Effector memory CD4-positive, alpha-beta T cell (primary cell): ENCODE results near the gene SIL1.

Experiments
- DNase-seq, 3 donors: peaks; one replicate each; pipeline ENCODE4 v3.0.0-alpha.2; 2020
- H3K27ac ChIP-seq: 2 replicates; pipeline ENCODE4 v1.7.0; 2013; ENCODE audit warnings: mild to moderate bottlenecking, low read length, moderate library complexity; ENCODE audit not compliant: insufficient read depth, poor library complexity, severe bottlenecking
- H3K27me3 ChIP-seq: replicated peaks from 2 replicates; pipeline ENCODE4 v1.7.0; 2013; ENCODE audit warnings: mild to moderate bottlenecking, low read length; ENCODE audit not compliant: insufficient read depth, control insufficient read depth, poor library complexity, severe bottlenecking
- H3K36me3 ChIP-seq: 2 replicates; pipeline ENCODE4 v1.7.0; 2013; ENCODE audit warnings: mild to moderate bottlenecking, low read length, moderate library complexity; ENCODE audit not compliant: control insufficient read depth, insufficient read depth
- H3K4me1 ChIP-seq: 2 replicates; pipeline ENCODE4 v1.7.0; 2013; ENCODE audit warnings: low read length, mild to moderate bottlenecking; ENCODE audit not compliant: control insufficient read depth, insufficient read depth, poor library complexity, severe bottlenecking
- H3K4me3 ChIP-seq: 2 replicates; pipeline ENCODE4 v1.7.0; 2013; ENCODE audit warnings: low read length, low read depth, mild to moderate bottlenecking; ENCODE audit not compliant: insufficient read depth, poor library complexity, severe bottlenecking
- H3K9me3 ChIP-seq: 2 replicates; pipeline ENCODE4 v1.7.0; 2013; ENCODE audit warnings: mild to moderate bottlenecking, low read length, moderate library complexity; ENCODE audit not compliant: control insufficient read depth

Gene SIL1

GRCh38 chr5:138933522-138934290 is 264.5 kb downstream of the SIL1 start:
- H3K36me3 ChIP-seq: peaks cover 13% of the 10 kb centered on the region
- H3K4me1 ChIP-seq: no peaks in the 10 kb centered on the region
- H3K9me3 ChIP-seq: no peaks in the 10 kb centered on the region
- no peak overlapping the region for H3K27ac ChIP-seq
- no peak overlapping the region for H3K4me3 ChIP-seq
- no peak for DNase-seq
- no peaks in the 10 kb centered on the region for H3K27me3 ChIP-seq

GRCh38 chr5:138932171-138932810 is 265.9 kb downstream of the SIL1 start:
- H3K27me3 ChIP-seq: no peaks in the 10 kb centered on the region
- no peaks in the 10 kb centered on the region for H3K9me3 ChIP-seq
- DNase-seq: no peak
- no peak overlapping the region for H3K27ac ChIP-seq
- H3K4me1 ChIP-seq: no peaks in the 10 kb centered on the region
- peaks cover 13% of the 10 kb centered on the region for H3K36me3 ChIP-seq
- H3K4me3 ChIP-seq: no peak overlapping the region

DNA sequence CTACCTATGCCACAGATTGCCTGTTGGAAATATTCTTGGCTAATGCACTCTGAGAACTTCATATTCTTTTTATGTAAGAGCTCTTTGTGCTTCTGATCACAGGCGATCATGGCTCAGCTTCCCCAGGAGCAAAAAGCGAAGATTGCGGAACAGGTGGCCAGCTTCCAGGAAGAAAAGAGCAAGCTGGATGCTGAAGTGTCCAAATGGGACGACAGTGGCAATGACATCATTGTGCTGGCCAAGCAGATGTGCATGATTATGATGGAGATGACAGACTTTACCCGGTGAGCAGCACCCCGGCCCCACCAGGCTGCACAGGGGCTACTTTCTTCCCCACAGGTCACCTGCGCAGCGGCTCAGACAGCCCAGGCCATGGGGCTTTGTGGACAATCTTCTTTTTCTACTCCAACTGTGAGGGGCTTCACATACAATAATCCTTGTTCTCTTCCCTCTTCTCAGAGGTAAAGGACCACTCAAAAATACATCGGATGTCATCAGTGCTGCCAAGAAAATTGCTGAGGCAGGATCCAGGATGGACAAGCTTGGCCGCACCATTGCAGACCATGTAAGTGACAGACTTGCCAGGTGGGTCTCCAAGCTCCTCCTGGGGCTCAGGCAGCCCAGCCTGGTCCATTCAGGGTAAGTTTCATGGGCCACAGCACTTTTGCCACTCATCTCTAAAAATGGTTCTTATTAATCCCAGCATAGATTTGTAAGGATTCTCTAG is 267.6 kb downstream of the SIL1 start:
- Histone ChIP-seq H3K27ac (no peak overlapping the region), H3K4me3 (no peak overlapping the region), H3K36me3 (peaks cover 20% of the 10 kb centered on the region), H3K27me3 (no peaks in the 10 kb centered on the region), H3K9me3 (no peaks in the 10 kb centered on the region), H3K4me1 (no peaks in the 10 kb centered on the region)
- no peak for DNase-seq

DNA sequence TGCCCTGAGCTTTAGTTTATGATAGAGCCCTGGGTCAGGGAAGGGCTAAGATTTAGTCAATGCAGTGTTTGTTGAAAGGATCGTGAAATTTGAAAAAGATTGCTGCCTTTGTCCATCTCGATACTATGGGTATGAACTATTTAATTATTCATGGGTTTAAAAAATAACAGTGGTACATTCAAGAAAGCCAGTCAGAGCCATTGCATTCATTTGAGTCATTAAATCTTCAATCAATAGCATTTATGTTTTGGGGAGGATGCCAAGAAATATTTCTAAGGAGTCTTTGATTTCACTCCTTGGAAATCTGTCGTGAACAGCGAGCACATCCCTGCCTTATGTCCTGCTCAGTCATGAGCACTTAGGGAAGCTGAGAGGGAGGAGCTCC is 268.6 kb downstream of the SIL1 start:
- Histone ChIP-seq H3K27me3 (no peaks in the 10 kb centered on the region), H3K9me3 (no peaks in the 10 kb centered on the region), H3K4me3 (no peak overlapping the region), H3K27ac (no peak overlapping the region), H3K36me3 (peaks cover 27% of the 10 kb centered on the region), H3K4me1 (no peaks in the 10 kb centered on the region)
- DNase-seq: no peak

DNA sequence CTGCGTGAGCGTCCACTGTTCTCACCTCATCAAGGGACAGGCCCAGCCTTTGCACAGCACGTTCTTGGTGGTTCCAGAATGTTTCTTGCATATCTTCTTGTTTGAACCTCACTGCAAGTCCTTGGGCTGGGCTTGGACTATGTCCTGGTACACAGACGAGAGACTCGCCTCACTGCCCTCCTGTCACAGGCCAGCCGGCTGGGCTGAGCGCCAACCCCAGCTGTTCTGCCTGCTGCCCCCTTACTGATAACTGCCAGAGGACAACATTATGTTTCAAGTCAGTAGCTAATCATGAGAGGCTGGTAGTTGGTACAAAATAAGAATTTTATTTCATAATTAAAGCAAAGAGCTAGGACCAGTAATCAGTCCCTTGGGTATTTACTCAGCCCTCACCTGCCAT is 270.2 kb downstream of the SIL1 start:
- no peak overlapping the region for H3K27ac ChIP-seq
- H3K9me3 ChIP-seq: no peaks in the 10 kb centered on the region
- no peaks in the 10 kb centered on the region for H3K4me1 ChIP-seq
- H3K36me3 ChIP-seq: peaks cover 24% of the 10 kb centered on the region
- H3K4me3 ChIP-seq: no peak overlapping the region
- DNase-seq: no peak
- H3K27me3 ChIP-seq: no peaks in the 10 kb centered on the region

- H3K4me3 ChIP-seq: no peak overlapping the region
- H3K4me1 ChIP-seq: no peaks in the 10 kb centered on the region
- H3K36me3 ChIP-seq: peaks cover 24% of the 10 kb centered on the region
- no peak for DNase-seq
- H3K9me3 ChIP-seq: no peaks in the 10 kb centered on the region
- no peaks in the 10 kb centered on the region for H3K27me3 ChIP-seq
- no peak overlapping the region for H3K27ac ChIP-seq
These were observed 270.6 kb downstream of the SIL1 start for GRCh38 chr5:138927544-138927943.

DNA sequence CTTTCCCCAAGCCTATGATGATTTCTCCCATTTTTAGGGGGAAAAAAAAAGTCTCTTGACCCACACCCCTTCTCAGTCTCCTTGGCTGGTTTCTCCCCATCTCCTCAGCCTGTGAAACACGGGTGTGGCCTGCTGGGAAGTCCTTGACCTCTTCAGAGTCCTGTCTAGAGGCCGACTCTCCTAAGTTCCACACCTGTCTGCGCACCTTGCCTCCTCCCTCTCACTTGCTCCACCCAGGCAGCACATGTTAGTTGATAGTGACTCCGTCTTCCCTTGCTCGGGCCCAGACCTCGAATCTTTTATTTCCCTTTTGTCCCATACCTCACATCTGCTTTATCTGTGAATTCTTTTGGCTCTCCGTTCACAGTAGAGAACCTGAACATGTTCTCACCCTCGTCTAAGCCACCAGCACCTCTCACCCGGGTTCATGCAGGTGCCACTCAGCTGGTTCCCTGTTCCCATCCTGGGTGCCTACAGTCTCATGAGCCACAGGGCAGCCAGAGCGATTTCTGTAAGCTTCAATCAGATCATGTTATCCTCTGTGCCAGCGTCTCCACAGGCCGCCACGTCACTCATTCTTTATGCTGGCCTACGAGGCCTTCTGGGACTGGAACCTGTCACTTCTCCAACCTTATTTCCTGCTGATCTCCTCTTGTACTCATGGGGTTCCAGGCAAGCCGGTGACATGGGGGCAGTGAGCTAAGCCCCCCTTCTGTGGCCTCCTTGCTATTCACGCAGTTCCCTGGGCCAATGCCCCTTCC is 271.3 kb downstream of the SIL1 start:
- peaks cover 24% of the 10 kb centered on the region for H3K36me3 ChIP-seq
- H3K9me3 ChIP-seq: no peaks in the 10 kb centered on the region
- H3K4me1 ChIP-seq: no peaks in the 10 kb centered on the region
- H3K27me3 ChIP-seq: no peaks in the 10 kb centered on the region
- no peak overlapping the region for H3K4me3 ChIP-seq
- no peak for DNase-seq
- no peak overlapping the region for H3K27ac ChIP-seq

GRCh38 chr5:138926257-138926656 is 271.9 kb downstream of the SIL1 start:
- Histone ChIP-seq H3K4me3 (no peak overlapping the region), H3K27ac (no peak overlapping the region), H3K9me3 (no peaks in the 10 kb centered on the region), H3K4me1 (no peaks in the 10 kb centered on the region), H3K27me3 (no peaks in the 10 kb centered on the region), H3K36me3 (peaks cover 24% of the 10 kb centered on the region)
- no peak for DNase-seq

DNA sequence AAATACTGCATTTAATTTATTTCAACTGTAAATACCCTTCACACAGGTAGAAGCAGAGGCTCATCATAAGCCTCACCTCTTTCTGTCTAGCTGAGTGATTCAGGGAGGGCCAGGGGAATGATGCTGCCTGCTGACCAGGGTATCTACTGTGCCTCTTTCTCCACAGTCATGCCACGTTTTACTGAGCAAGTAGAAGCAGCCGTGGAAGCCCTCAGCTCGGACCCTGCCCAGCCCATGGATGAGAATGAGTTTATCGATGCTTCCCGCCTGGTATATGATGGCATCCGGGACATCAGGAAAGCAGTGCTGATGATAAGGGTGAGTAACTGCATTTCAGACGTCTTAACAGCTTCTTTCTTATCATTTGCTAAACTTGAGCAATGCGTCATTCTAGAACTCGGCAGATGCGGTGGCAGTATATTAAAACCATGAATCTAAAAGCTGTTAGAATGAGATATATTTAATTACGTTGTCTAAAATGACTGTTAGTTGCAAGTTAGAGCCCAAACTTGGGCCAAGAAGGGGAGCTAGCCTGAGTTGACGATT is 273.0 kb downstream of the SIL1 start:
- Histone ChIP-seq H3K9me3 (no peaks in the 10 kb centered on the region), H3K27me3 (no peaks in the 10 kb centered on the region), H3K27ac (no peak overlapping the region), H3K4me3 (no peak overlapping the region), H3K36me3 (peaks cover 20% of the 10 kb centered on the region), H3K4me1 (no peaks in the 10 kb centered on the region)
- no peak for DNase-seq
